ENCODE results near the gene CLEC2A.
"Not testable (repeated sequence)": the region's sequence is repeated elsewhere in the genome, so short reads cannot be mapped to it uniquely, and the experiment has no call there.

The CLEC2A gene

GRCh38 chr12:9880532-9881078, 51.6 kb downstream of the CLEC2A start:
- no peak for DNase-seq

GRCh38 chr12:9876120-9876519, 56.0 kb downstream of the CLEC2A start:
- DNase-seq = not testable (repeated sequence)

- DNase-seq = no peak
These were observed 59.4 kb downstream of the CLEC2A start for GRCh38 chr12:9872742-9873141.

GRCh38 chr12:9872162-9872561, 60.0 kb downstream of the CLEC2A start:
- no peak for DNase-seq

GRCh38 chr12:9870286-9870866, 61.8 kb downstream of the CLEC2A start:
- no peak for DNase-seq

GRCh38 chr12:9869307-9870161, 62.6 kb downstream of the CLEC2A start, which contains the start of gene CLEC2B:
CLEC2B (minus strand) TSS chr12:9869354.
- no peak for DNase-seq

- DNase-seq = no peak
These were observed 63.2 kb downstream of the CLEC2A start for GRCh38 chr12:9868951-9869306.

GRCh38 chr12:9868311-9868801, 63.8 kb downstream of the CLEC2A start:
- no peak for DNase-seq

GRCh38 chr12:9867531-9867930, 64.6 kb downstream of the CLEC2A start:
- DNase-seq = no peak

GRCh38 chr12:9866860-9867269, 65.3 kb downstream of the CLEC2A start:
- no peak for DNase-seq

GRCh38 chr12:9864913-9865675, 67.1 kb downstream of the CLEC2A start:
- DNase-seq = no peak
